GM18511 (cell line): ENCODE measurements around the gene MTRF1.
A peak's percentile ranks its signal among the peaks of the same experiment; 100 is the strongest.

Source experiments
- ATAC-seq: cut with Tn5 transposase; IDR thresholded peaks from one replicate; pipeline ENCODE4 v1.9.1; 2021; ENCODE audit warnings: mild to moderate bottlenecking, moderate library complexity; ENCODE audit not compliant: unreplicated experiment

Gene MTRF1

GRCh38 chr13:41224113-41225110, 39.0 kb downstream of the MTRF1 start:
- no peak for ATAC-seq

- ATAC-seq, result no peak
These were observed 41.0 kb downstream of the MTRF1 start for GRCh38 chr13:41222259-41222852.

- ATAC-seq, result no peak
These were observed 43.0 kb downstream of the MTRF1 start for GRCh38 chr13:41220401-41220800.

- no peak for ATAC-seq
These were observed 47.2 kb downstream of the MTRF1 start for GRCh38 chr13:41216160-41216559.

GRCh38 chr13:41213919-41214318, 49.5 kb downstream of the MTRF1 start:
- no peak for ATAC-seq

GRCh38 chr13:41213316-41213715, 50.1 kb downstream of the MTRF1 start:
- ATAC-seq, result no peak

GRCh38 chr13:41212881-41213280, 50.5 kb downstream of the MTRF1 start:
- ATAC-seq, result no peak

GRCh38 chr13:41211062-41211461, 52.3 kb downstream of the MTRF1 start:
- ATAC-seq, result no peak

- no peak for ATAC-seq
These were observed 56.9 kb downstream of the MTRF1 start for GRCh38 chr13:41206467-41206866.

- ATAC-seq, result no peak
These were observed 59.6 kb downstream of the MTRF1 start for GRCh38 chr13:41203810-41204209.

GRCh38 chr13:41200126-41200525, 63.2 kb downstream of the MTRF1 start:
- ATAC-seq, result no peak

GRCh38 chr13:41199526-41199925, 63.9 kb downstream of the MTRF1 start:
- ATAC-seq, result peak; percentile 81

GRCh38 chr13:41199079-41199478, 64.3 kb downstream of the MTRF1 start:
- no peak for ATAC-seq

- ATAC-seq, result no peak
These were observed 66.8 kb downstream of the MTRF1 start for GRCh38 chr13:41196620-41197019.

- no peak for ATAC-seq
These were observed 67.4 kb downstream of the MTRF1 start for GRCh38 chr13:41196011-41196410.

- ATAC-seq, result peak; percentile 97
These were observed 69.2 kb downstream of the MTRF1 start, which contains the start of gene KBTBD7 for GRCh38 chr13:41193919-41194824. Gene KBTBD7, minus strand, starts transcription at chr13:41194569. Its CDS starts 312 bp downstream, at chr13:41194257.

- no peak for ATAC-seq
These were observed 69.9 kb downstream of the MTRF1 start for GRCh38 chr13:41193469-41193868.

GRCh38 chr13:41188584-41188983, 74.8 kb downstream of the MTRF1 start:
- no peak for ATAC-seq

GRCh38 chr13:41186481-41186880, 76.9 kb downstream of the MTRF1 start:
- ATAC-seq, result no peak

- no peak for ATAC-seq
These were observed 81.1 kb downstream of the MTRF1 start for GRCh38 chr13:41182231-41182630.
